HepG2 (cell line): ENCODE results near the gene IMMT. TPM values are rescaled to one million over a fixed set of nuclear protein-coding genes. Genes with fewer than 3 reads are reported as not detected.

Source experiments
- ARHGAP35 ChIP-seq: sonication (generic); formaldehyde crosslinking; IDR thresholded peaks from 2 replicates; pipeline ENCODE4 v1.9.0; 2022; ENCODE audit warnings: mild to moderate bottlenecking, inconsistent platforms, moderate library complexity, missing genetic modification reagents, borderline replicate concordance
- ARID2 ChIP-seq: sonication (generic); formaldehyde crosslinking; IDR thresholded peaks from 2 replicates; pipeline ENCODE4 v1.8.1; 2022; ENCODE audit warnings: mild to moderate bottlenecking, missing genetic modification reagents, borderline replicate concordance
- NR2F2 ChIP-seq: IDR thresholded peaks from 2 replicates; pipeline ENCODE4 v1.6.1; 2012; ENCODE audit warnings: low read depth, inconsistent platforms, borderline replicate concordance
- RELA ChIP-seq: sonication (generic); formaldehyde crosslinking; IDR thresholded peaks from 2 replicates; pipeline ENCODE4 v1.4.0; 2020; ENCODE audit warnings: missing genetic modification reagents
- RXRA ChIP-seq: sonication (generic); formaldehyde crosslinking; IDR thresholded peaks from 2 replicates; pipeline ENCODE4 v1.5.1; 2020; ENCODE audit warnings: missing genetic modification reagents
- SALL2 ChIP-seq: sonication (generic); formaldehyde crosslinking; IDR thresholded peaks from 2 replicates; pipeline ENCODE4 v1.8.1; 2023; ENCODE audit warnings: mild to moderate bottlenecking, missing genetic modification reagents, inconsistent platforms
- SMARCC2 ChIP-seq: fragments of 450-650 bp; IDR thresholded peaks from 2 replicates; pipeline ENCODE4 v1.6.1; 2017; ENCODE audit warnings: antibody characterized with exemption, mild to moderate bottlenecking
- TEAD3 ChIP-seq: optimal IDR thresholded peaks from 2 replicates; pipeline ENCODE3; 2016; ENCODE audit warnings: borderline replicate concordance
- ZFP41 ChIP-seq: sonication (generic); formaldehyde crosslinking; IDR thresholded peaks from 2 replicates; pipeline ENCODE4 v1.4.0; 2020; ENCODE audit warnings: mild to moderate bottlenecking, missing genetic modification reagents, borderline replicate concordance
- ZNF260 ChIP-seq: sonication (generic); formaldehyde crosslinking; IDR thresholded peaks from 2 replicates; pipeline ENCODE4 v1.4.0; 2020; ENCODE audit warnings: missing genetic modification reagents, low read depth, mild to moderate bottlenecking, borderline replicate concordance
- ZNF777 ChIP-seq: sonication (generic); formaldehyde crosslinking; IDR thresholded peaks from 2 replicates; pipeline ENCODE4 v1.4.0; 2020; ENCODE audit warnings: missing genetic modification reagents
- ZNF891 ChIP-seq: sonication (generic); formaldehyde crosslinking; IDR thresholded peaks from 2 replicates; pipeline ENCODE4 v1.5.0; 2020; ENCODE audit warnings: mild to moderate bottlenecking, missing genetic modification reagents
- polyA plus RNA-seq, 8 experiments: library from polyadenylated mRNA; depleted of rRNA in 3 of 8; stranded (reverse) in 7 of 8; unstranded in 1 of 8; fragments of >200 nt; fragmentation: Illumina TruSeq in 4 of 8; extraction: Trizol in 4 of 8; gene quantifications; 2 replicates each; pipeline versions ENCODE4 v1.2.1 to v1.2.3, GENCODE V29; 2011 to 2016; ENCODE audit warnings: low read depth in 4 of 8, missing spikeins in 1 of 8, mixed read lengths in 1 of 8; ENCODE audit not compliant: insufficient read depth in 1 of 8
- total RNA-seq, 5 experiments: library from RNA; depleted of rRNA; stranded (reverse); fragments of >200 nt; fragmentation: Illumina TruSeq; extraction: Trizol; gene quantifications; 2 replicates each; pipeline ENCODE4 v1.2.3, GENCODE V29; 2016; ENCODE audit warnings: low read depth in 1 of 5
- TF ChIP-seq, protein P1 (sequence below): fragments of 450-650 bp; IDR thresholded peaks from 2 replicates; pipeline ENCODE4 v1.6.1; 2017
- TF ChIP-seq, protein P2 (sequence below): sonication (generic); formaldehyde crosslinking; conservative IDR thresholded peaks from 2 replicates; pipeline ENCODE4 v1.4.0; 2020; ENCODE audit warnings: mild to moderate bottlenecking, missing genetic modification reagents, moderate library complexity
- TF ChIP-seq, protein P3 (sequence below): sonication (generic); formaldehyde crosslinking; IDR thresholded peaks from 2 replicates; pipeline ENCODE4 v1.4.0; 2020; ENCODE audit warnings: missing genetic modification reagents, borderline replicate concordance
- TF ChIP-seq, protein P4 (sequence below): sonication (generic); formaldehyde crosslinking; IDR thresholded peaks from 2 replicates; pipeline ENCODE4 v1.5.0; 2020; ENCODE audit warnings: missing genetic modification reagents
- TF ChIP-seq, protein P5 (sequence below): sonication (generic); formaldehyde crosslinking; IDR thresholded peaks from 2 replicates; pipeline ENCODE4 v1.8.0; 2022; ENCODE audit warnings: mild to moderate bottlenecking, missing genetic modification reagents

Gene IMMT
- total and polyA plus RNA-seq, 2 of the 13 experiments (the other 11 are each of a cell fraction or from before 2014, with no cell fraction given): 63.5 to 119 TPM

DNA sequence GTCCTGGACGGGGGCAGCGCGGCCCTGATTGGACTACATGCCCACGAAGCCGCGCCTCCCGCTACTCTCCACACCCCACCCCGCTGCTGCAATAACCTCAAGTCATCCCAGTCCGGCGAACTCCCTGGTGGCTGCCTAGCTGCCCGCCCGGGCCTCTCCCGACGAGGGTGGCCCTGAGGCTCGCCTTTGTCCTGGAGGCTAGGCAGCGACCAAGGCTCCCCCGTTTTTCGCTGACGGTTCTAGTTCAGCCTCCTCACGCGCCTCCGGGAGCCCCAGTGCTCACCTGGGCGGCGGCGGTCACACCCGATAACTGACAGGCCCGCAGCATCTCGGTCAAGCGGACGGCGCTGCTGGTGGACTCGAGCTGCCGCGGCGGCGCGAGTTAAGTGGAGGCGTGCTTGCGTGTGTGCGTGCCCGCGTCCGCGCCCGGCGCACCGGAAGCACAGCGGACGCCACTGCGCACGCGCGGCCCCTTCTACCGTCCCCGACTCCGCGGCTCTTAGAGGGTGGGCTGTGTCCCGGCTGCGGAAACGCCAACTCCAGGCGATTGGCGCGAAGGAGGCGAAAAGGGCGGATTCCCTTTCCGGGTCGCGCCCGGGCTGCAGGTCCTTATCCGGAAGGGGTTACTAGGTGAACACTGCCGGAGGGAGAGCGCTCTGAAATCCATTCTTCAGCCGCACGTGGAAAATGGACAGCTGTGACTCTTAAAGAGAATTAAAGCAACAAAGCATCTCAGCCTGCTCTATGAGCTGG lies at the start of gene IMMT (continued):
- TF ChIP-seq ARHGAP35 (peak; percentile 95; the same call in 1 of the 2 replicates), SMARCC2 (no peak), NR2F2 (peak; percentile 64; the same call in 1 of the 2 replicates), RELA (CRISPR knock-in tag) (peak; percentile 31; the same call in 1 of the 2 replicates), TEAD3 (CRISPR knock-in tag) (peak; percentile 53), ZNF777 (CRISPR knock-in tag) (peak; percentile 81), ZFP41 (CRISPR knock-in tag) (peak; percentile 45; the same call in 1 of the 2 replicates), ZNF891 (CRISPR knock-in tag) (no peak; the same call in none of the 2 replicates), SALL2 (CRISPR knock-in tag) (peak; percentile 81), ARID2 (CRISPR knock-in tag) (no peak), ZNF260 (CRISPR knock-in tag) (no peak; the same call in 1 of the 2 replicates), RXRA (peak; percentile 88)
- TF ChIP-seq, protein P1, sequence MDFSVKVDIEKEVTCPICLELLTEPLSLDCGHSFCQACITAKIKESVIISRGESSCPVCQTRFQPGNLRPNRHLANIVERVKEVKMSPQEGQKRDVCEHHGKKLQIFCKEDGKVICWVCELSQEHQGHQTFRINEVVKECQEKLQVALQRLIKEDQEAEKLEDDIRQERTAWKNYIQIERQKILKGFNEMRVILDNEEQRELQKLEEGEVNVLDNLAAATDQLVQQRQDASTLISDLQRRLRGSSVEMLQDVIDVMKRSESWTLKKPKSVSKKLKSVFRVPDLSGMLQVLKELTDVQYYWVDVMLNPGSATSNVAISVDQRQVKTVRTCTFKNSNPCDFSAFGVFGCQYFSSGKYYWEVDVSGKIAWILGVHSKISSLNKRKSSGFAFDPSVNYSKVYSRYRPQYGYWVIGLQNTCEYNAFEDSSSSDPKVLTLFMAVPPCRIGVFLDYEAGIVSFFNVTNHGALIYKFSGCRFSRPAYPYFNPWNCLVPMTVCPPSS: no peak
- TF ChIP-seq, protein P2, sequence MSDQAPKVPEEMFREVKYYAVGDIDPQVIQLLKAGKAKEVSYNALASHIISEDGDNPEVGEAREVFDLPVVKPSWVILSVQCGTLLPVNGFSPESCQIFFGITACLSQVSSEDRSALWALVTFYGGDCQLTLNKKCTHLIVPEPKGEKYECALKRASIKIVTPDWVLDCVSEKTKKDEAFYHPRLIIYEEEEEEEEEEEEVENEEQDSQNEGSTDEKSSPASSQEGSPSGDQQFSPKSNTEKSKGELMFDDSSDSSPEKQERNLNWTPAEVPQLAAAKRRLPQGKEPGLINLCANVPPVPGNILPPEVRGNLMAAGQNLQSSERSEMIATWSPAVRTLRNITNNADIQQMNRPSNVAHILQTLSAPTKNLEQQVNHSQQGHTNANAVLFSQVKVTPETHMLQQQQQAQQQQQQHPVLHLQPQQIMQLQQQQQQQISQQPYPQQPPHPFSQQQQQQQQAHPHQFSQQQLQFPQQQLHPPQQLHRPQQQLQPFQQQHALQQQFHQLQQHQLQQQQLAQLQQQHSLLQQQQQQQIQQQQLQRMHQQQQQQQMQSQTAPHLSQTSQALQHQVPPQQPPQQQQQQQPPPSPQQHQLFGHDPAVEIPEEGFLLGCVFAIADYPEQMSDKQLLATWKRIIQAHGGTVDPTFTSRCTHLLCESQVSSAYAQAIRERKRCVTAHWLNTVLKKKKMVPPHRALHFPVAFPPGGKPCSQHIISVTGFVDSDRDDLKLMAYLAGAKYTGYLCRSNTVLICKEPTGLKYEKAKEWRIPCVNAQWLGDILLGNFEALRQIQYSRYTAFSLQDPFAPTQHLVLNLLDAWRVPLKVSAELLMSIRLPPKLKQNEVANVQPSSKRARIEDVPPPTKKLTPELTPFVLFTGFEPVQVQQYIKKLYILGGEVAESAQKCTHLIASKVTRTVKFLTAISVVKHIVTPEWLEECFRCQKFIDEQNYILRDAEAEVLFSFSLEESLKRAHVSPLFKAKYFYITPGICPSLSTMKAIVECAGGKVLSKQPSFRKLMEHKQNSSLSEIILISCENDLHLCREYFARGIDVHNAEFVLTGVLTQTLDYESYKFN (CRISPR knock-in tag): peak; percentile 67
- TF ChIP-seq, protein P3, sequence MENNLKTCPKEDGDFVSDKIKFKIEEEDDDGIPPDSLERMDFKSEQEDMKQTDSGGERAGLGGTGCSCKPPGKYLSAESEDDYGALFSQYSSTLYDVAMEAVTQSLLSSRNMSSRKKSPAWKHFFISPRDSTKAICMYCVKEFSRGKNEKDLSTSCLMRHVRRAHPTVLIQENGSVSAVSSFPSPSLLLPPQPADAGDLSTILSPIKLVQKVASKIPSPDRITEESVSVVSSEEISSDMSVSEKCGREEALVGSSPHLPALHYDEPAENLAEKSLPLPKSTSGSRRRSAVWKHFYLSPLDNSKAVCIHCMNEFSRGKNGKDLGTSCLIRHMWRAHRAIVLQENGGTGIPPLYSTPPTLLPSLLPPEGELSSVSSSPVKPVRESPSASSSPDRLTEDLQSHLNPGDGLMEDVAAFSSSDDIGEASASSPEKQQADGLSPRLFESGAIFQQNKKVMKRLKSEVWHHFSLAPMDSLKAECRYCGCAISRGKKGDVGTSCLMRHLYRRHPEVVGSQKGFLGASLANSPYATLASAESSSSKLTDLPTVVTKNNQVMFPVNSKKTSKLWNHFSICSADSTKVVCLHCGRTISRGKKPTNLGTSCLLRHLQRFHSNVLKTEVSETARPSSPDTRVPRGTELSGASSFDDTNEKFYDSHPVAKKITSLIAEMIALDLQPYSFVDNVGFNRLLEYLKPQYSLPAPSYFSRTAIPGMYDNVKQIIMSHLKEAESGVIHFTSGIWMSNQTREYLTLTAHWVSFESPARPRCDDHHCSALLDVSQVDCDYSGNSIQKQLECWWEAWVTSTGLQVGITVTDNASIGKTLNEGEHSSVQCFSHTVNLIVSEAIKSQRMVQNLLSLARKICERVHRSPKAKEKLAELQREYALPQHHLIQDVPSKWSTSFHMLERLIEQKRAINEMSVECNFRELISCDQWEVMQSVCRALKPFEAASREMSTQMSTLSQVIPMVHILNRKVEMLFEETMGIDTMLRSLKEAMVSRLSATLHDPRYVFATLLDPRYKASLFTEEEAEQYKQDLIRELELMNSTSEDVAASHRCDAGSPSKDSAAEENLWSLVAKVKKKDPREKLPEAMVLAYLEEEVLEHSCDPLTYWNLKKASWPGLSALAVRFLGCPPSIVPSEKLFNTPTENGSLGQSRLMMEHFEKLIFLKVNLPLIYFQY (CRISPR knock-in tag): no peak
- TF ChIP-seq, protein P4, sequence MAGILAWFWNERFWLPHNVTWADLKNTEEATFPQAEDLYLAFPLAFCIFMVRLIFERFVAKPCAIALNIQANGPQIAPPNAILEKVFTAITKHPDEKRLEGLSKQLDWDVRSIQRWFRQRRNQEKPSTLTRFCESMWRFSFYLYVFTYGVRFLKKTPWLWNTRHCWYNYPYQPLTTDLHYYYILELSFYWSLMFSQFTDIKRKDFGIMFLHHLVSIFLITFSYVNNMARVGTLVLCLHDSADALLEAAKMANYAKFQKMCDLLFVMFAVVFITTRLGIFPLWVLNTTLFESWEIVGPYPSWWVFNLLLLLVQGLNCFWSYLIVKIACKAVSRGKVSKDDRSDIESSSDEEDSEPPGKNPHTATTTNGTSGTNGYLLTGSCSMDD: peak; percentile 83
- TF ChIP-seq, protein P5, sequence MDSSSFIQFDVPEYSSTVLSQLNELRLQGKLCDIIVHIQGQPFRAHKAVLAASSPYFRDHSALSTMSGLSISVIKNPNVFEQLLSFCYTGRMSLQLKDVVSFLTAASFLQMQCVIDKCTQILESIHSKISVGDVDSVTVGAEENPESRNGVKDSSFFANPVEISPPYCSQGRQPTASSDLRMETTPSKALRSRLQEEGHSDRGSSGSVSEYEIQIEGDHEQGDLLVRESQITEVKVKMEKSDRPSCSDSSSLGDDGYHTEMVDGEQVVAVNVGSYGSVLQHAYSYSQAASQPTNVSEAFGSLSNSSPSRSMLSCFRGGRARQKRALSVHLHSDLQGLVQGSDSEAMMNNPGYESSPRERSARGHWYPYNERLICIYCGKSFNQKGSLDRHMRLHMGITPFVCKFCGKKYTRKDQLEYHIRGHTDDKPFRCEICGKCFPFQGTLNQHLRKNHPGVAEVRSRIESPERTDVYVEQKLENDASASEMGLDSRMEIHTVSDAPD (CRISPR knock-in tag): peak; percentile 26; the same call in 1 of the 2 replicates
